Activated CD4-positive, alpha-beta T cell treated with anti-CD3 and anti-CD28 coated beads for 24 hours (primary cell): Measurements from ENCODE around the gene INTS7.

Source experiments
- DNase-seq, 2 donors: peaks; one replicate each; pipeline ENCODE4 v3.0.0-alpha.2; 2020; ENCODE audit warnings: low read depth in 2 of 2

INTS7 gene

DNA sequence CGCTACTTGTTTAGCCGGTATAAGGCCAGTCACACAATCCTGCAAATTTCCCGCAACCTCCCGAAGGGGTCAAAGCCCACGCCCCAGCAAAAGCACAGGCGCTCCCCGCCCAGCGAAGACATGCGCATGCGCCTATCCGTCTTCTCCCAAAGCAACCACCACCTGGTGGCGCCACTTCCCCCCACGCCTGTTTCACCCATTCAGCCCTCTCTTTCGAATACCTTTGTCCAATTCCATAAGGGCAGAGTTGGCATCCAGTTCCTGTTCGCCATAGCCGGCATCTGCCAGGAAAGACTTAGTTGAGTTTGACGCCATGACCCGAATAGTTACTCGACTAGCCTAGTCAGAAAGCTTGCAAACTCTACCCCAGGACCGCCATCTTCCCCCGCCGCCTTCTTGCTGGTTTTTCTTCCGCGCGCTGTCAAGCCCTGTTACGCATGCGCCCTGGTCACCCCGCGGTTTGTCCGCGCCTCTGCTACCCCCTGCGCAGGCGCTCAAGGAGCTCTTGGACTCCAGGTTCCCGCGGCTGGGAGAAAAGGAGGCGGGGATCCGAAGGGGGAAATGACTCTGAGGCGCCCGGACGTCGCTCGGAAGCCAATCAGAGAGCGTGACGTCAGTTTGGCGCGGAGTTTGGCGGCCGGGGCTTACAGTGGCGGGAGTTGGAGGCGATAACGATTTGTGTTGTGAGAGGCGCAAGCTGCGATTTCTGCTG lies at the start of gene INTS7, which contains the start of gene DTL:
Gene INTS7 (minus strand): TSS at position 435 of the 712 bp plus-strand sequence. CDS start 120 bp downstream, at position 315.
Gene DTL (plus strand): TSS at position 626 of the 712 bp plus-strand sequence. CDS start 143 bp downstream, outside the sequence.
- DNase-seq: peak; percentile 95 to 96

- DNase-seq: no peak
These were observed 47.5 kb upstream of the INTS7 start for GRCh38 chr1:212082765-212083406.

DNA sequence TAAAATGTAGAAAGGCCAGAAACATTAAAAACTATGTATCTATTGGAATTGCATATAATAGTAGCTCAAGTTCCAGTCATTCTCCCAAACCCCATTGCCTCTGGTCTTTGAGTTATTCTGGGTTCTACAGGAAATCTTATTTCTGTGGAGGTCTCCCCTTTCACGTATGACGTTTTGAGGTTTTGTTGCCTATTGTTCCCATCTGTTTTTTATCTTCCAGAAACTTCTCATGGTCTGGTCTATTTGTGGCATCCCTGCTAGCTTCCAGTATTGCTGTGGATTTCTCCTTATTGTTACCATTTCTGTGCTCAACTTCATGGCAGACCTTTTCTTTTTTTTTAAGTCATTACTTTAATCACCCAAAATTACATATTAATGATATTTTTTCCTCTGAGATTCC lies 43.5 kb upstream of the INTS7 start:
- no peak for DNase-seq

GRCh38 chr1:212077028-212077427 lies 41.7 kb upstream of the INTS7 start:
- DNase-seq: no peak

DNA sequence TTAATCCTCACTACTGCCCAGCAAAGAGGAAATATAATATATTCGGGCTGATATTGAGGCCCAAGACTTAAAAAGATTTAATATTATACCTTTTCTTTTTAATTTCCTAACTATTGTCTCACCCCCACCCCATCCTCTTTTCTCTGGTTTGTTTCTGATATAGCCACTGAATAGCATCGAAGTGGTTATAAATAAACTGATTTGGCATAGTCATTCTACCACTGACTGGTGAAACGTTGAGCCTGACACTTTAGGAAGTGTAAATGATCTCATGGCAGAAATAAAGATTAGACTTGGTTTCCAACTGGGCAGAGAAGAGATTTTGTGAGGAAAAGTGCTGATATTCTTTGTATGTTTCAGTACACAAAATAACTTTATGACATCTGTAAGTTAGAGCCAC lies 39.5 kb upstream of the INTS7 start:
- no peak for DNase-seq

DNA sequence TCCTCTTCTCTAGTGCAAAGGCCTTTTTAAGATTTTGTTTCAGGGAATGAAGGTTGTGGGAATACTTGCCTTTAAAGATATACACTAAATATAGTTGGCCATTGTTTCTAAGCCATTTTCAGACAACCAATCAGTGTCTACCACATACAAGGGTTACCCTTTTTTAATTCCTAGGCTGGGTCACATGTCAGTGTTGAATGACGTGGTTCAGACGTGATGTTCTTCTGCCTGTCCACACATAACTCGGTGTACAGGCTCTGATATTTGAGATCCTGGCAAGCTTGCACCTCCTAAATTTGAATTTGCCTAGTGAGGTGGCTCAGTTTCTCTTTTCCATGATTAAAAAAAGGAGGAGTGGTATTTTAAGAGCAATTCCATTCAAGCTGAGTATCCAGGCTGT lies 39.0 kb upstream of the INTS7 start:
- no peak for DNase-seq

DNA sequence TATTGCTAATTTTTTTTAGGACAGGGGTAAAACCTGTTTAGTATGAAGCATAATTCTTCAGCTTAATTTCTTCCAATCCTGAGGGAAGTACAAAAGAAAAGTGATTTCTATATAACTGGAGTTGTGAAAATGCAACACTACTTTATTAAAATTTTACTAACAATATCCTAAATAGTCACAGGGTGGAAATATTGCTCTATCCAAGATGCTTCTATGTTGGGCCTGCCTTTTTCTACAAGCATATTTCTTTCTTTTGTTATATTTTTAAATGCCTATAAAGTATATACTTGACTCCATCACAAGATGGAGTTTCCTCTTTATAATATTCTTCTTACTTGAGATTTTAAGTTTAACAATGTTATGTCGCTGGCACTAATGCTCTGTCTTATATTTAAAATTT lies 38.1 kb upstream of the INTS7 start:
- no peak for DNase-seq

DNA sequence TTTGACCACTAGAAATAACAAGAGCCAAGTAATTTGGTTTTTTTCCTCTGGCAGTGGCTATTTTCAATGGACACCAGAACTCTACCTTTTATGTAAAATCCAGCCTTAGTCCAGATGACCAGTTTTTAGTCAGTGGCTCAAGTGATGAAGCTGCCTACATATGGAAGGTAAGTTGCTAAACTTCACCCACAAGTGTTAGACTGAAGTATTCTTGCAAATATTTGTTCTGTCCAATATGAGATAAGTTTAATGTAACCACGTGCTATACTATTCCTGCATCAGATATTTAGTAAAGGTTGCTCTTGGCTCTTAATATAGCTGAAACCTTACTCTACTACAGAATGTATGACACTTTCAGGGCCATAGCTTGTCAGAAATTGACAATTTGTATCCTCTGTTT lies 36.7 kb upstream of the INTS7 start:
- DNase-seq: no peak

DNA sequence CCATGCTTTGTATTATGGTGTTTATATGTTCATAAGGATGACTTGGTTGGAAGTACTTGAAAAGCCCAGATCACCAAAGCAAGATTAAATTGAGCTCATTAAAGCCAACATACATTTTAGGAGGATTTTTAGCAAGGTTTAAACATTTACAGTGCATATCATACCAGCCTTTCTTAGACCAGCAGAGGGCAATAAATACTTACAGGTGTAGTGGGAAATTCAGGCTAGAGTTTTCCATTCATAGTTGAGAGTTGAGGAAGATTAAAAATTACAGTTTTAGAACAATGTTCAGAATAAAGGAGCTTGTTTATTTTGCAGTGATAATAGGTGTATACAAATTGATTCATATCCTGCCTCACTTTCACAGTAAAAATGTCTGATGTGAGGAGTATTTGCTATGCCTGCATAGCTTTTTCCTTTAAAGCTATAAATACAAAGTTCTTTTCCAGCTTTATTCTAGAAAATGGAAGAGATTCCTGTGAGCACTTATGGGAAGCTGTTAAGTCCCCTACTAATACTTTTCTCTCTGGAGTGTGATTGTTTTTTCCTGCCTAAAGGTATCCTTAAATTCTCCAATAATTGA lies 35.5 kb upstream of the INTS7 start:
- no peak for DNase-seq

DNA sequence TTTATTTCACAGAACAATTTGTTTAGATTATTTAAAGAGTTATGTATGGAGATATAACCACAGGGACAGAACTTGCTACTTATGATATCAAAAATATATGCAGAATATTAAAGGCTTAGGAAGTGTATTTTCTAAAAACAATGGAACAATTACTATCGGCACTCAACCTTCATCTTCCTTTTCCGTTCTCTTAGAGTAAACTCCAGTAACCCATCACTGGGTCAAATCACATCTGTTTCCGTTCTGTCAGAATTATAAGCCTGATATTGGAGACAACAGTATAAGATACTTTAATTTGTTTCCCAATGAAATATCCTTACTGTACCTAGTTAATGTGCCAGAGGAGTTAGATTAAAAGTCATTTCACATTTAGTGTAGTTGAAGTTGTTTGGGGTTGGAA lies 32.4 kb upstream of the INTS7 start:
- DNase-seq: no peak

DNA sequence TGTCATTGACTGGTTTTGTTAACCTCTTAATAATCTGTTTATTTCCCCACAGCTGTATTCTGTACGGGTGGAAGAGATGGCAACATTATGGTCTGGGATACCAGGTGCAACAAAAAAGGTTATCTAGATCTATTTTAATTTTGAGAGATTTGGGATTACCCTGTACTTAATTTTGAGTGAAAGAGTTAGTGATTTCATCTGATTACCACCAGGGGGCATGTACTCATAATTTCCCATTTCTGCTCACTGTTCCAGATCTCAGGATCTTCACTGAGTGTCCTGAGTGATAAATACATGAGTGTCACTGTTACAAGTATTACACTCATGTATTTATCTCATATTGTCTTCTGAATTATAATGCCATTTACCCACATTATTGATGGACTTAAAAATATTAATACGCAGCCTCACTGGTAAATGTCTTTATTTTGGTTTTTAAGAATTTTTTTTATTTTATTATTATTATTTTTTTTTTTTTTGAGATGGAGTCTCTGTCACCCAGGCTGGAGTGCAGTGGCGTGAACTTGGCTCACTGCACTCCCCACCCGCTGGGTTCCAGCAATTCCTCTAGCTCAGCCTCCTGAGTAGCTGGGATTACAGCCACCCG lies 27.6 kb upstream of the INTS7 start:
- DNase-seq: no peak

- DNase-seq: no peak
These were observed 25.5 kb upstream of the INTS7 start for GRCh38 chr1:212060632-212061472.

GRCh38 chr1:212055333-212055732 lies 20.0 kb upstream of the INTS7 start:
- DNase-seq: no peak

DNA sequence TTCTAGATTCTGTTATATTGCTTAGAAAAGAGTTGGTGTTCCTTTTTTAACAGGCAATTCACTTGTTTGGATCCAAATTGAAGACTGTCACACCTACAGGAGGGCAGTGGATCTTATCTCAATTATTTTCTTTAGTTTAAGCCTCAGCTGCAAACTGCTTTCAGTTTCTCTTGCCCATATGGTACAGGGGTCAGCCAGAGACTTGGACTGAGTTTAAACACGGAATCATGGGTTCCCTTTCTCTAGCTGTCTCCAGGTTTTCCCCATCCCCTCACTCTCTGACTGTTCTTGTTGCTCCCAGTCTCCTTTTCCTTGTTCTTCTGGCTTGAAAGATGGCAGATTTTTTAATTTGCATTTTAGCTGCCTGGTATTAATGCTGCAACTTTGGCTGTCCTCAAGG lies 18.6 kb upstream of the INTS7 start:
- DNase-seq: no peak

DNA sequence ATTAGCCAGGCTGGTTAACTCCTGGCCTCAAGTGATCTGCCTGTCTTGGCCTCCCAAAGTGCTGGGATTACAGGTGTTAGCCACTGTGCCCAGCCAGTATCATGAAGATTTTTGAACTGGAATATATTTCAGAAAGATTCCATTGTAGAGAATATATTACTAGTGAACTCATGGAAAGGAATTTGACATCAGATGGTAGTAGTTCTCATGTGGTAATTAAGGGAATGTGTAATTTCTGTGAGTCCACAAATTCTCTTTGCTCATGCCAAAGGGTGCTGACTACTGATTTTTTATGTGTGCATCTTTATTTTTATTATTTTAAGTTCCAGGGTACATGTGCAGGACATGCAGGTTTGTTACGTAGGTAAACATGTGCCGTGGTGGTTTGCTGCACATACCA lies 10.6 kb upstream of the INTS7 start:
- no peak for DNase-seq

DNA sequence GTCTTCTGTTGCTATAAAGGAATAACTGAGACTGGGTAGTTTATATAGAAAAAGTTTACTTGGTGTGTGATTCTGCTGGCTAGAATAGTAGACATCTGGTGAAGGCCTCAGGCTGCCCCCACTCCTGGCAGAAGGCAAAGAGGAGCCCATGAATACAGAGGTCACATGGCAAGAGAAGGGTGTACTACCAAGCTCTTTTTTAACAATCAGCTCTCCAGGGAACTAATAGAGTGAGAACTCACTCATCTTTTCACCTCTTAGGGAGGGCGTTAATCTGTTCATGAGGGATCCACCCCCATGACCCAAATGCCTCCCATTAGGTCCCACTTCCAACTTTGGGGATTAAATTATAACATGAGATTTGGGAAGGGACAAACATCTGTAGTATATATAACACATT lies 9.5 kb upstream of the INTS7 start:
- no peak for DNase-seq

- no peak for DNase-seq
These were observed 7.1 kb upstream of the INTS7 start for GRCh38 chr1:212042436-212042835.

- no peak for DNase-seq
These were observed 5.5 kb upstream of the INTS7 start for GRCh38 chr1:212040629-212041412.

- no peak for DNase-seq
These were observed 4.3 kb upstream of the INTS7 start for GRCh38 chr1:212039622-212040021.

GRCh38 chr1:212037900-212038299 lies 2.5 kb upstream of the INTS7 start:
- DNase-seq: no peak
